C1 segment of cervical spinal cord (tissue), 14 donors: Measurements from ENCODE around the gene SV2C.

ENCODE experiments used
- DNase-seq, 14 donors: peaks; one replicate each; lab custom pipeline; 2025; lab: John Stamatoyannopoulos, UW

SV2C gene

DNA sequence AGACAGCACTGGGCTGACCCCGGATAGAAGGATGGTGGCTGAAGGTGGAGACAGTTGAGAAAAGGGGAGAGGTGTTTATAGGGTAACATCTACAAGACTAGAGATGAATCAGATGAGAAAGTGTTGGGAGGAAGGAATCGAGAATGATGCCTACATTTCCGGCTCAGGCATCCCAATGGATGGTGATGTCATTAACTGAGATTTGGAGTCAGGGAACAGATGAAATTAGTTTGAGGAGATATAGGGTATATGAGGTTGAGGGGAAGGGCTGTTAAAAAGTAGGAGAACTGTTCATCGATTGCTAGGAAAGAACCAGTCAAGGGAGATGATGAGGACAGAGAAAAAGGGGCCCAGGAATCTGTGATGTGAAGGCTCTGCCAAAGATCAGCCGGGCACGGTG, 295.2 kb downstream of the SV2C start:
- no peak for DNase-seq

DNA sequence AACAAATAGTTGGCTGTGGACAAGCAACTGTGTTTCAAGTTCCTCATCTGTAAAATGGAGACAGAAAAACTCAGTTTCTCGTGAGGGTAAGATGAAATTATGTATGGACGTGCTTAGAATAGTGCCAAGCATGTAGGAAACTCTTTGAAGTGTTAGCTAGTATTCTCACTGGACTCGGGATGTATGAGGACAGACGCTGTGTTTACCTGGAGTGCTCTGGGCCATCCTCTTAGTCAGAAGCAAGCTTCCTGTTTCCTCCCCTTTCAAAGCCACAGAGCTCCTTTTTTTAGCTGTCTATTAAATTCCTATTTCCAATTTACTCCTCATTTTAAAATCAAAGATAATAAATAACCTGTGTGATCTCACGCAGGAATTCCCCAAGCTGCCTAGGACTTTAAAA, 296.1 kb downstream of the SV2C start:
- no peak for DNase-seq

DNA sequence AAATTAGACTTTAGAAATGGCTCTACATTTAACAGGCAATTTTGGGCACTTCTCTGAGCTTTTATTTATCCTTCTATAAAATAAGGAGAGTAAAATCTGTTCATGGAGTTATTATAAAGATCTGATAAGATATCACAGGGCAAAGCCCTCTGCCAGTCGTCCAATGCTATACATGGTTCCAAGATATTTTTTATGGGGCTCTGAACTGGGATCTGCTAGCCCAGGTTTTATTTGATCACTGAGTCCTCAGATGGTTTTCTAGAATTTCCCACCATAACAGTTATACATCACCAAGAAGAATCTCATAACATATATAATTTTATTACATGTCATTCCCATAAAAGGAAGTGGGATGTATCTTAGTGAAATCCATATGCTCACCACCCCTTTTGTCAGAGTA, 296.7 kb downstream of the SV2C start:
- no peak for DNase-seq

DNA sequence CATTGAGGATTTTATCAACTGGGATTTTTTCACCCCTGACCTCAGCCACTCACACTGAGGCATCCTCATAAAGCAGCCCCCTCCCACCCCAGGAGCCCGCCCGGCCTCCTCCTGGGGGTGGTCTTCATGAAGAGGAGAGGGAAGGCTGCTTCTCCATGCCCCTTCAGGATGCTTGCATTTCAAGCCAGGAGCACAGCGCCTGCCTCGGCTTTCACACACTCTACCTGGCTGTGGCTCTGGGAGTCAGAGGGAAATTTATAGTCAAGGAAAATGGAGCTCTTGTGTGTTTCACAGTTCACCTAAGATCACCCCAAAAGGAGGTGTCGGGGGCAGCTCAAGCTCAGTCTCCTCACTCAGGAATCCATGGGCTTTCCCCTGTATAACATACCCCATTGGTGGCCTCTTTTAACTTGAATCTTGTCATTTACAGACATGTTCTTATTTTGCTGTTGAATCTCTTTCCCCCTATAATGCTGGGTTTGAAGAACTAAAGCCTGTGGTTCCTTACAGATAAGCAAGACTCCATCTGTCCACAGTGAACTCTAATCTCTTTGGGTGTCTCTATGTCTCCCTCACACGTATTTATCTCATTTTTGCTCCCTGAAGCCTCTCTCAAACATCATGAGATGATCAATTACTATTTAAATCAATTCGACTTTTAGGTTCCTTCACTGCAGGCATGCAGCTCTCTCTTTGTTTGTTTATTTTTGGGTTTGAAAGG, 297.3 kb downstream of the SV2C start:
- peak in 1 of 14 donors; percentile 39 for DNase-seq

DNA sequence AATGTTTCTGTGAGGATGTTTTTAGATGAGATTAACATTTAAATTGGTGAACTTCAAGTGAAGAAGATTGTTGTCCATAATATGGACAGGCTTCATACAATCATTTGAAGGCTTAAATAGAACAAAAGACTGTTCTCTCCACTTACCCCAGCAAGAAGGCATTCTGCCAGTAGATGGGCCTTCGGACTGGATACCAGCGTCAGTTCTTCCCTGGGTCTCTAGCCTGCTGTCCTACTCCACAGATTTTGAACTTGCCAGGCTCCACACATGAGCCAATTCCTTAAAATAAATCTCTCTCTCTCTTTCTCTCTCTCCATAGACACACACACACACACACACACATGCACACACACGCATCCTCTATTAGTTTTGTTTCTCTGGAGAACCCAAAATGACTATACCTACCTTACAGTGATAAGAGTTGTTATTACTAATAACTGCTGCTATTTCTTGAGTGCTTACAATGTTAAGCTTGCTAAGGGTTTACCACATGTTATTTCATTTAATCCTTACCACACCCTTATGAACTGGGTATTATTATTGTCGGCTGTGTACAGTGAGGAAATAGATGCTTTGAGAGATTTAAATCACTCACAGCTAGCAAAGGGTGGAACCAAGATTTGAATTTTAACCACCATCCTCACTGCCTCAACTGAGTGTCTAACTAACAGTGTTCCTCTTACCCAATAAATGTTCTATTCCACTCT, 300.1 kb downstream of the SV2C start:
- DNase-seq = peak in 1 of 14 donors; percentile 75

DNA sequence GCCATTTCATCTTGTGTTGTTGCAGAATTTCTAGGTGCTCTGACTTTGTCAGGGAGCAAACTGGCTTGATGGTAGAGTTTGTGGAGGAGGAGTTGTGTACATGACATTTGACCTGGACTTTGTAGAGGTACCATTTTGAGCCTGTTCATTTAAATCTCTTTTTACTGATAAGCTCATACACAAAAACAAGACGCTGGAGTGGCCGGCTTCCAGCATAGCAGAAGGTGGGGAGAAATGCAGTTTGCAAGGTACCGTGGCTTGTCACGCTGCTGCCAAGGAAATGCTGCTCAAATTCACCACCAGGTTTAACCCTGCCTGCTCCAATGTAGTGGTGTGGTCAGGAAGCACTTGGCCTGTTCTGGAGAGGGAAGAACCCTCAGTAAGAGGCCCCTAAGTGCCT, 301.0 kb downstream of the SV2C start:
- DNase-seq = peak in 2 of 14 donors; percentile 15 to 86

DNA sequence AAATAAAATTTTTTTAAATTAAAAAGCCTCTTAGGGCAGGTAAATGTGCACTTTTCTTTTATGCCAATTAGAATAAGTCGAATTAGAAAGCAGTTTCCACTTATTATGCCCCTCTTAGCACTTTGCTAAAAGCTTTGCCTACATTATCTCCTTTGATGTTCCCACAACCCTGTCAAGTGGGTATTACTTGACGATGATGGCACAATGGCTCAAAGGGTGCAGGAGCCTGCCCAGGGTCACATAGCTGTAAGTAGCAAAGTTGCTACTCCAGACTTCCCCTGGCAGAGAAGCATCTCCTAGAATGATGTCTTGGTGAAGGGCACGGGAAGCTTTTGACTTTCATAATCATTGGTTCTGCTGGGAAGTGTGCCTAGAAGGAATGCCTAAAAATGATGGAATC, 301.5 kb downstream of the SV2C start:
- DNase-seq = peak in 1 of 14 donors; percentile 21

DNA sequence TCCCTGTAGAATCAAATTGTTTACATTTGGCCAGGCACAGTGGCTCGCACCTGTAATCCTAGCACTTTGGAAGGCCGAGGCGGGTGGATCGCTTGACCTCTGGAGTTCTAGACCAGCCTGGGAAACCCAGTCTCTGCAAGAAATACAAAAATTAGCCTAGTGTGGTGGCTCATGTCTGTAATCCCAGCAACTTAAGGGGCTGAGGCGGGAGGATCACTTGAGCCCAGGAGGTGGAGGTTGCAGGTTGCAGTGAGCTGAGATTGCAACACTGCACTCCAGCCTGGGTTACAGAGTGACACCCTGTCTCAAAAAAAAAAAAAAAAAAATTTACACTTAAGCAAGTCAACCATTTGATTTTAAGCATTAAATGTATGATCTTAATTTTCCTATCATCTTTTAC, 302.4 kb downstream of the SV2C start:
- no peak for DNase-seq

DNA sequence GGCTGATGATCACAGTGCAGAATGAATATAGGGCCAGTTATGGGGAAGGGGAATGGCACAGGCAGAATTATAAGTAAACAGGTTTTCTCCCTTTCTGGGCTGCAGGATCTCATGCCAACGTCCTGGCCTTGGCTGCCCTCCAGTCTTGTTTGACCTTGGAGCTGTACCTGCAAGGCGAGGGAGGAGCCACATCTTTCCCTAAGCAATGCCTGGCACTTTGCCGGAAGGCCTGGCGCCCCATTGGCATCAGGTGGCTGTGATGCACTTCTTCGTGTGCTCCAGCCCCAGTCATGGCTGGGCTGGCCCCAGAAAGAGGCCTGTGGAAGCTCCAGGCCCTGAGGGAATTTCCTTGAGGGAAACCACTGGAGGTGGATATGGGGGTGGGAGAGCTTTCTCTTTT, 303.2 kb downstream of the SV2C start:
- peak in 1 of 14 donors; percentile 4 for DNase-seq

DNA sequence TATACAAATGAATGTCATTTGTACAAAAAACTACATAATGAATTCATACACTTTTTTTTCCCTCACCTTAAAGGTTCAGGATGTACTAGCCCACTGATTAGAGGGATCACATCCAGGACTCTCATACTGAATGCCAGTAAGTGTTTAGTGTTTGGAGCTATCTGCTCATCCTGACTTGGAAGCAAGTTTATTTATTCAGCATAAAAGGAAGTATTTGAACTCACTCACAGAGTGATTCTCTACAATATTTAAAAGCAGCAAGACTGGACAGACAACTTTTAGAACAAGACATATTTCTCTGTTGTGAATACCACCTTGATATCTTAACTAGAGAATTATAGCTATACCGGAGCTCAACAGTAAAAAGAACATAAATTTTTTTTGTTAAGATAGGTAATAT, 305.1 kb downstream of the SV2C start:
- DNase-seq = no peak

DNA sequence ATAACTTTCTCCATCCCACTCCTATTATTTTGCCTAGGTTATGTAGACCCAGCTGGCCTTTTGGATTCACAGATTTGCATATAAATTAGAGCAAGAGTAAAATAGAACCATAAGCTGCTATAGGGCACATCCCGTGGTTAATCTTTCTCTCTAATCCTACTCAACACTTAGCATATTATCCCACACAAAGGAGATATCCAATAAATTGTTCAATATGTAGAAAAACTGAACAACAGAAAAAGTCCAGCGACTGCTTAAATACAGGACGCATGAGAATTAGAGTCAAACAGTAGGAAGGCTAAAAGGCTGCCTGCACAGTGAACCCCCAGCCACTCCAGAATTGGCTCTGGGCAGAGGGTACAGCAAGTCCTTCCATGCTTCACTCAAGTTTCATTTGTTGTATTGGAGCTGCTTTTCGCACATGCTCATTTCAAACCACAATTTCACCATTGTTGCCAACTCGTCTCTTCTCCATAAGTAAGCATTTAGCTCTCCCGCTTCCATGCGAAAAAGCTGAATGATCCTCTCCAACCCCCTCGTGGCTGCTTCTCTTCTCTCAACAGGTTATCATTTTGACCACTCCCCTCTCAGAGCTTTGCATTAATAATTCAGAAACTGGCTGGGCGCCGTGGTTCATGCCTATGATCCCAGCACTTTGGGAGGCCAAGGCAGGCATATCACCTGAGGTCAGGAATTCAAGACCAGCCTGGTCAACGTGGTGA, 305.8 kb downstream of the SV2C start:
- DNase-seq = no peak

DNA sequence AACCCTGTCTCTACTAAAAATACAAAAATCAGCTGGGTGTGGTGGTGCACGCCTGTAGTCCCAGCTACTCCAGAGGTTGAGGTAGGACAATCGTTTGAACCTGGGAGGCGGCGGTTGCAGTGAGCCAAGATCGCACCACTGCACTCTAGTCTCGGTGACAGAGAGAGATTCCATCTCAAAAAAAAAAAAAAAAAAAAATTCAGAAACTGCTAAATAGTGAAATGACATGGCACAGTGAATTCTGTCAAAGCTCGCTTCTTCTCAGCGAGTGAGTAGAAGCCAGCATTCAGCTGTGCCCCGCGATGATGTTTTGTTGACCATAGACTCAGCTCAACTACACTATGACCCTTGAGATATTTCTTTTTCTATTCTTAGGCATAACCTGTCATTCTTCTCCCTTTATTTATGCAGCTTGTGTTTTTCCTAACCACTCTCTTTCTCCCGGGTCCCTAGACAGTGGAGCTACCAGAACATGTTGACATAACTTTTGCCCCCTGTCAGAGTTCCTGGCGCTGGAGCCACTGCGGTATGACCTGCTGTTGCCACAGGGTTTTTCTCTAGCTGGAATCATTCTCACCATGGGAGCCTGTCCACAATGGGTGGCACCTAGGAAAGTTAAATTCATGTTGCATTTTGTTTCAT, 306.5 kb downstream of the SV2C start:
- no peak for DNase-seq

DNA sequence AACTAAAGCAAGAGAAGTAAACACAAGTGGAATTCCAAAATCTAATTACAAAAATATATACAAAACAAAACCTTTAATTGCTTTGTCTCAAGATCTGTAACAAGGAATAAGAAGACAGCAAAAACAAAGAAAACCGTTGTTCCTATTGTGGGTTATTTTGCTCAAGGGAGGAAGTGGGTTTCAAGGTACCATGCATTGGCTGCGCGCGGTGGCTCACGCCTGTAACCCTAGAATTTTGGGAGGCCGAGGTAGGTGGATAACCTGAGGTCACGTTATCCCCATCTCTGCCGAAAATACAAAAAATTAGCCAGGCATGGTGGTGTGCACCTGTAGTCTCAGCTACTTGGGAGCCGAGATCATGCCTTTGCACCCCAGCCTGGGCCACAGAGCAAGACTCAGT, 307.8 kb downstream of the SV2C start:
- DNase-seq = no peak

DNA sequence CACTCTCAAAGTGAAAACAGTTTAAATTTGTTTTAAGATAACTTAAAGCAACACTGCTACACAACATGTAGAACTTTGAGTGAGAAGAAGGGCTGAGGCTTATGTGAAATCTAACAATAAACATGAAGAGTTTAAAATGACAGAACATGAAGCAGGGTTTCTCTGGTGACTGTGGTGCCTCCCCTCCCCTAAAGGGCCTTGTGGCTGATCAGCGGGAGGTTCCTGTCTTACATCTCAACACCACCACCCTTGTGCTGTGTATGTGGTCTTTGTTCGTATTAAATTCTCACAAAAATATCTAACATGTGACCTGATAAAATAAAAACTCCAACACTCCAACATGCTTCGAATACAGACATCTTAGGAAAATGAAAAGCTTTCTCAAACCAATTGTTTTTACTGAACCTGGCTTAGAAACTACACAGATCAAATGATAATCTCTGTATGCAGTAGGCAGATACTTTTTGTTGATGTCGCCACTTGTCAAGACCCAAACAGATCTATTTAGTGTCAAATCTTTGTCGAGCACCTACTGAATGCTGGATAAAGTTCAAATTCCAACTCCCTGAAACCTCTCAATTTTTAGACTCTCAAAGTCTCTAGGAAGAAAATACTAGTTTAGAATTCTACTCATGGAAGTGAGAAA, 310.0 kb downstream of the SV2C start:
- DNase-seq = no peak

DNA sequence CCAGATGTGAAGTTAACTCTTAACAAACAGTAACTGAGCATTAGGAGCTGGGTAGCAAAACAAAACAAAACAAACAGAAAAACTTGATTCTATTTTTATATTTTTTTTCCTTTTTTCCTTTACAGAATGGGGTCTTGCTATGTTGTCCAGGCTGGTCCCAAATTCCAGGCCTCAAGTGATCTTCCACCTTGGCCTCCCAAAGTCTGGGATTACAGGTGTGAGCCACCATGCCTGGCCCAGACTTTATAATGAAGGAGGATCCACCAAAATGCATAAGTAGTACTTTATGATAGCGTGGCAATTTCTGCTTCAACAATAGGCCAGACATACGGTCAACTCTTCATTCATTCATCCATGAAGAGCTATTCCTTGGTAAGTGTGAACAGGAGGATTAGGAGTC, 314.0 kb downstream of the SV2C start:
- no peak for DNase-seq

DNA sequence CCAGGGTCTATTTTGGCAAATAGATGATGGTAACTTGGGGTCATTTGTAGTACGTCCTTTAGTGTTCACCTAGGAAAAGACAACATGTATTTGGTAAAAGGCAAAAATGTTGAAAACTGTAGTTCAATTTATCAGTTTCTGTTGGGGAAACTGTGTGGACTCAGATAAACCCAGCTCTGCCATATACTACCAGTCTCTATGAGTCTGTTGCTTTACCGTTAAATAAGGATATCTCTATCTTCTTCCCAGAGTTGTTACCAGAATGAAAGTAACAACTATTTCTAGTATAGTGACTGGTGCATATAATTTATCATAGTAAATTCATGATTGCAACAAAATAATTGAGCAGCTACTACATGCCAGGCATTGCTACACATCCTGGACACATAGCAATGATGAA, 316.1 kb downstream of the SV2C start:
- no peak for DNase-seq

DNA sequence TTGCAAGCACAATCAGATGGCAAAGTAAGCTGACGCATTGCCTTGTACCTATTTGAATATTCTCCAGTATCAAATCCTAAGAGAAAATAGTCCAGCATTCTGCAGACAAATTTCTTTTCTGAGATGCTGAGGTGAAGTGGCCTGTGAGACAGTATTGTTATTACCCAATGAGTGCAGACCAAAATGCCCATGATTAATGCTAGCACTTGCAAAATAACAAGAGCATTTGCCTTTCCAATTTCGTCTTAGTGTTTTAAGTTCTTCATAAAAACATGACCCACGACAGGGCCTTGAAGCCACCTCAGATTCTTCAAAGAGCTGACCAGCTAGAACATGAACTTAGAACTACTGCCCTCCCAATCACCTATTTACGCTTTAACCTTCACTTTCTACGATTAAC, 317.3 kb downstream of the SV2C start:
- no peak for DNase-seq

DNA sequence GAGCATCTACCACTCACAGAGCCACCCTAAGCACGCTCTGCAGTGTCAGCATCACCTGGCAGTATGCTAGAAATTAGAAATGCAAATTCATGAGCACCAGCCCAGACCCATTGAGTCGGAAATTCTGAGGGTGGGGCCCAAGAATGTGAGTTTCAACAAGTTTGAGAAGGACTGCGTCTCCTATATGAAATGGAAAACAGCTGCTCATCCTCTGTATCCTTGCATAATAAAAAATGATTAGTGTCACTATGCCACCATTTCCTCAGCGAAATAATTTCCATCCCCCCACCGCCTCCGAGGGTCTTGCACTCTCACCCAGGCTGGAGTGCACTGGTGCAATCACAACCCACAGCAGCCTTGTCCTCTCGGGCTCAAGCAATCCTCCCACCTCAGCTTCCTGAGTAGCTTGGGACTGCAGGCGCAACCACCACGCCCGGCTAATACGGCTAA, 318.6 kb downstream of the SV2C start:
- no peak for DNase-seq

DNA sequence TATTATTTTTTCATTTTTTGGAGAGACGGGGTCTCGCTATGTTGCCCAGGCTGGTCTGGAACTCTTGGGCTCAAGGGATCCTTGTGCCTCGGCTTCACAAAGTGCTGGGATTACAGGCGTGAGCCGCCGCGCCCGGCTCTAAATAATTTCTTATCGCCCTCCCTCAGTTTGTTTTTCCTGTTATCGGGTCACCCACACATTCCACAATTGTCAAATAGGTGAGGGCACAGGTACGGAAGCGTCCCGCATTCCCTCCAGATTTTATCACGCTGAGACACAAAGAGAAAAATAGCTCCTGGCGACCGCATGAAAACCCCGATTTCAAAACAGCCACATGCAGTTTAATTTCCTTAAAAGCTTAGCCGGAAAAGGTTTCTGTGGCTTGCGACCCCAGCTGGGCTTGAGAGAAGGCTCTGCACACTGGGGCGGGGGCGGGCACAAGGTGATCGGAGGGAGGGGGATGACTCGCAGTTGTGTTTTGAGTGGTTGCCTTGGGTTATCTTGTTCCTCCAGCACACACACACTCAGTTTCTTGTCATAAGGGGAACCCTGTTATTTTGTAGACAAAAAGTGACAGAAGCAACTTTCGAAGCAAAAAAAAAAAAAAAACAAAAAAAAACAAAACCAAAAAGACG, 319.2 kb downstream of the SV2C start:
- peak in 4 of 14 donors; percentile 5 to 41 (median 20) for DNase-seq

DNA sequence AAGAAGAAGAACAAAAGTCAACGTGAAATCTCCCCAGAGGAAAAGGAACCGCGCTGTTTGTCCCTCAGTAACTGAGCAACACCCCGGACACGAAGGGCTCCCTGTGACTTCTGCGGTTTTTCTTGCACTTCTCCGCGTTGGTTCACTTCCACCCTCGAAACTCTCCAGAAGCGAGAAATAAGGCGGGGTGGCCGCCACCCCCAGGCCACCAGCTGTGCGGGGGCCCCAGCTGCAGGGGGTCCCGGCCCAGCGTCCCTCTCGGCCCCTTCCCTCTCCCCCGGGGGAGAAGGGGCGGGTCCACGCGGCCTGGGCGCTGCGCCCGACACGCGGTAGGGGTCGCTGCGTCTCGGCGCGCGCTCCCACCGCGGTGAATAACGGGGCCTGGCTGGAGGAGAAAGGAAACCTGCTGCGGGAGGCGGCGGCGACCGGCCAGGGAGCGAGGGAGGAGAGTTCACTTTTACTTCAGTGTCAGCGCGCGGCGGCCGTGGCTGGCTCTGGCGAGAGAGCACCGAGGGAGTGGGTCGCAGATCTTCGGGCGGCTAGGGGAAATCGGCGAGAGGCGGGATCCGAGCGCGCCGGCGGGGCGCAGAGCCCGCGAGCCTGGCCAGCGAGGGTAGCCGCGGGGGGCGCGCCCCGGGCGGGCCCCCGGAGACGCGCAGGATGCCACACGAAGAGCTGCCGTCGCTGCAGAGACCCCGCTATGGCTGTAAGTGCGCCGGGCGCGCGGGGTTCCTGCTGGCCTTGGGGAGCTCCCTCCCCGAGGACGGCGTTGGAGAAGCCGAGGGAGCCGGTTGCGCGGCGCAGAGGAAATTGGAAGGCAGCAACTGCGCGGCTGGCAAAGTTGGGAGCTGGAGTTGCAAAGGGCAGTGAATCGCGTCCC, 319.9 kb downstream of the SV2C start, which contains the start of gene IQGAP2:
Gene IQGAP2, plus strand, starts transcription at position 400 of the 880 bp plus-strand sequence. Its CDS starts 261 bp downstream, at position 661.
- DNase-seq = peak in 11 of 14 donors; percentile 9 to 62 (median 27)
